HG02642 (cell line): ENCODE data around the gene BZW1.

Source experiments
- ATAC-seq: cut with Tn5 transposase; IDR thresholded peaks from one replicate; pipeline ENCODE4 v1.9.1; 2021; ENCODE audit warnings: mild to moderate bottlenecking; ENCODE audit not compliant: unreplicated experiment, poor library complexity

Gene BZW1

GRCh38 chr2:200828104-200828503, 16.4 kb downstream of the BZW1 start:
- ATAC-seq: no peak

- no peak for ATAC-seq
Observed at GRCh38 chr2:200828572-200829257, 17.0 kb downstream of the BZW1 start.

GRCh38 chr2:200829258-200829655, 17.5 kb downstream of the BZW1 start:
- ATAC-seq: no peak

DNA sequence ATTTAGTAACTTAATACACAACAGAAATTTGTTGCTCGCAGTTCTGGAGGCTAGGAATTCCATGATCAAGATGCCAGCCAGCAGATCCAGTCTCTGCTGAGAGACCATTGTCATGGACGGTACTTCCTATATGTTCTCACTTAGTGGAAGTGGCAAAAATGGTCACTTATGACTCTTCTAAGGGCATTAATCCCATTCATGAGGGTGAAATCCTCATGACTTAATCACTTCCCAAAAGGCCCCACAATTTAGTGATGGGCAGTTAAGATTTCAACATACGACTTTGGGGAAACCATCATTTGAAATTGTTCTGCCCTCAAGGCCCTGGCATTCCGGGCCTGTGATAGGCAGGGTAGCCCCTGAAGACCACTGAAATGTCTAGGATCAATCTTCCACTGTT, 23.0 kb downstream of the BZW1 start:
- no peak for ATAC-seq

DNA sequence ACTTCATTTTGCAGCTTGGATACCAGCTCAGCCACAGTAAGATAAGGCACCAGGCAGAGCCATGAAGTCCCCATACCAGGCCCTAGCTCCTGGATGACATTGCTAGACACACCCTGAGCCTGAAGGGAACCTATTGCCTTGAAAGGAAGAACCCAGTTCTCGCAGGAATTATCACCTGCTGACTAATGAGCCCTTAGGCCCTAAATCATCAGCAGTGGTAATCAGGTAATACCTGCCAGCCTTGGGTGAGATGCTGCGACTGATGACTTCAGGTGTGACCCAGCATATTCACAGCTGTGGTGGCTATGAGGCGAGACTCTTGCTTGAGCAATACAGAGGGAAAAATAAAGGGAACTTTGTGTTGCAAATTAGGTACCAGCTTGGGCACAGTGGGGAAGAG, 27.8 kb downstream of the BZW1 start:
- ATAC-seq: no peak

DNA sequence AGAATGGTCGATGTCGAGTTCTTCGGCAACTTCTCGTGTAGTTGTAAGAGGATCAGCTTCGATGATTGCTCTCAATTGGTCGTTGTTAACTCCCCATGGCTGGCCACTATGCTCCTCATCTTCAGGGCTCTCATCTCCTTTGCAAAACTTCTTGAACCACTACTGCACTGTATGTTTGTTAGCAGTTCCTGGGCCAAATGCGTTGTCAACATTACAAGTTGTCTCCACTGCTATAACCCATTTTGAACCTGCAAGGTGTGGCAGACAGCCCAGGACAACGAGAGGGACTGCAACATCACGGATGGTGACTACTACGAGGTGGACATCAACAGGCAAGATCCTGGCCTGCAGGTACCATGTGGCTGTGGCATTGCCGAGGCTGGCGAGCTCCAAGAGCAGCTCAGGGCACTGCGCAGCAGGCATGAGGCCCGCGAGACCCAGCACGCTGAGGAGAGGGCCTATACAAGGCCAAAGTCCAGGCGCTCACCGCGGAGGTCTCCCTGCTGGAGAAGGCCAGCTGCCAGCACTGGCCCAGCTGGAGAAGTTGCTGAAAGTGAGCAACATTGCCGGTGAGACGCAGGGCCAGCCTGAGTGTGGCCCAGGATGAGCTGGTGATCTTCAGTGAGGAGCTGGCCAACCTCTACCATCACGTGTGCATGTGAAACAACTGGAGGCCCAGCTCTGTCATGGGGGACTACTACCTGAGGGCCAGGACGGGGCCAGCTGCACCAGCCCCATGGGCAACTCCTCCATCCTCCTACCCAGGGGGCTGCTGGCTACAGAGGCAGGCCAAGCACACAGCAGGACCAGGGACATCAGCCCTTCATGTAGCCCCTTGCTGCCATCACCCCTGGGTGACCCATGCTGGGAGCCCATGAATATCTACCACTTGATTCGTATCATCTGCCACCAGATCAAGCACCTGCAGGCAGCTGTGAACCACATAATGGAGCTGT, 32.6 kb downstream of the BZW1 start:
- ATAC-seq: no peak

DNA sequence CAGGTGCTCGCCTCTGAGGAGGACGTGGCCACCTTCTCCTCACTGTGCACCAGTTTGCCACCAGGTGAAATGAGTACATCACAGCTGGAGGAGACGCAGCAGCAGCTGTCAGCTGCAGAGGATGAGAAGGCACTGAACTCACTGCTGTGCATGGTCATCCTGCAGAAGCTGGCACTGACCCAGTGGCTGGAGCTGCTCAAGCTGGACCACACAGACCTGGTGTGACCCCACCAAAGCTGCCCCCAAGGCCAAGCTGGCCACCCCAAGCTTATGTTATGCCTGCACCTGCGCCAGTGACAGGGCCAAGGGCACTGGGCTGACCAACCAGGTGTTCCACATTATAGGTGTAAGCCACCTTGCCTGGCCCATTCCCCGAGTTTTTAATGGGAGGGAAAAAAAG, 33.5 kb downstream of the BZW1 start:
- ATAC-seq: no peak

GRCh38 chr2:200845669-200846325, 34.1 kb downstream of the BZW1 start:
- no peak for ATAC-seq

DNA sequence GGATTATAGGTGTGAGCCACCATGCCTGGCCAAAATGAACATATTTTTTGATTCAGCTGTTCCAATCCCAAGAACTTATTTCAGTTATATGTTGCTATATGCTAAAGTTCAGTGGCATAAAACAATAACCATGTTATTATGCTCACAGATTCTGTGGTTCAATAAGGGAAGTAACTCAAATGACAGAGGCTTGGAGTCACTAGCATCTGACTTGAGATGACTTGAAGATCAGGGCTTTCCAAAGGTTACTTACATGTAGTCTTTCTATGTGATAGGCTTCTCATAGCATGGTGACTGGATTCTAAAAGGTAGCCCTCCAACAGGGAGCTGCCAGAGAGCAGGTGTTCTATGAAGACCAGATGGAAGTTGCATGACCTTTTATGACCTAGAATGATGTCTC, 35.6 kb downstream of the BZW1 start:
- ATAC-seq: no peak

- ATAC-seq: no peak
Observed at GRCh38 chr2:200847939-200848338, 36.2 kb downstream of the BZW1 start.

GRCh38 chr2:200850512-200851256, 39.0 kb downstream of the BZW1 start:
- ATAC-seq: no peak

DNA sequence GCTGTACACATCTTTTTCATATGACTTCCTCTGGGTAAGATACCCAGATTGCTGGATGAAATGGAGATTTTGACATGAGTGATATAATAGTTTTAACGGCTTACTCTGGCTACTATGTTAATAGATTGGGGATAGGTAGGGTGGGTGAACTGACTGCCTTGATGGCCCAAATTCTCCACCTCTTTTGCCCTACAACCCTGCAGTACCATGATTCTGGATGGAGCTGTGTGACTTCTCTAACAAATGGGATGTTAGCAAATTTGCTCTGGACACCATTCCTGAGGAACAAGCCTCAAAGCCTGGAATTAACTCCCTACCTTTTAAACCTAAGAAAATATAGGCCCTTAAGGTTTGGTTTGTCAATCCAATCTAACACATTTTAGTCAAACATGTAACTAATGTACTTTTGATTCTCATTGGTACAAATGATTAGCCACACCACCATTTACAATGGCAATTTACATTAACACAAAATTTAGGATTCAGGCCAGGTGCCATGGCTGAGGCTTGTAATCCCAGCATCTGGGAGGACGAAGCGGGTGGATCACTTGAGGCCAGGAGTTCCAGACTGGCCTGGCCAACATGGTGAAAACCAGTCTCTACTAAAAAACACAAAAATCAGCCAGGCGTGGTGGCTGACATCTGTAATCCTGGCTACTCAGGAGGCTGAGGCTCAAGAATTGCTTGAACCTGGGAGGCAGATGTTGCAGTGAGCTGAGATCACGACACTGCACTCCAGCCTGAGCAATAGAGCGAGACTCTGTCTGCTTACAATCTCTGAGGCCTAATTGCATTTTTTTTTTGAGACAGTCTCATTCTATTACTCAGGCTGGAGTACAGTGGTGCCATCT, 39.9 kb downstream of the BZW1 start:
- ATAC-seq: no peak

- ATAC-seq: no peak
Observed at GRCh38 chr2:200852605-200853004, 40.9 kb downstream of the BZW1 start.

GRCh38 chr2:200856806-200857205, 45.1 kb downstream of the BZW1 start:
- no peak for ATAC-seq

GRCh38 chr2:200860092-200860795, 48.5 kb downstream of the BZW1 start:
- ATAC-seq: no peak

GRCh38 chr2:200861617-200862155, 50.0 kb downstream of the BZW1 start:
- no peak for ATAC-seq

DNA sequence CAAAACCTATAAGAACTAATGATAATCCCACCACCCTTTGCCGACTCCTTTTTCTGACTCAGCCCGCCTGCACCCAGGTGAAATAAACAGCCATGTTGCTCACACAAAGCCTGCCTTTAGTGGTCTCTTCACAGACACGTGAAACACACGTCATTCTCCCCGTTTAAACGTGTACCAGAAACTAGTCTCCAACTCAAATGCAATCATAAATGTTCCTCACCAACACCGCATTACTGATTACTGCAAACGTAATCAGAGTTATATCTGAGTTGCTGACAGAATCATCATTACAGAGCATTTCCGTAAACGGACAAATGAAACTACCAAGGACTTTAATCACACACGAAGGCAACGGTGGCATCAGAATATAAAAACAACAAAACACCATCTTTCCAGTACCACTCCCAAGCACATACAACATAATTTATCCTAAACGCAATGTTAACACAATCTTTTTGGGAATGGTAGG, 50.9 kb downstream of the BZW1 start:
- no peak for ATAC-seq

DNA sequence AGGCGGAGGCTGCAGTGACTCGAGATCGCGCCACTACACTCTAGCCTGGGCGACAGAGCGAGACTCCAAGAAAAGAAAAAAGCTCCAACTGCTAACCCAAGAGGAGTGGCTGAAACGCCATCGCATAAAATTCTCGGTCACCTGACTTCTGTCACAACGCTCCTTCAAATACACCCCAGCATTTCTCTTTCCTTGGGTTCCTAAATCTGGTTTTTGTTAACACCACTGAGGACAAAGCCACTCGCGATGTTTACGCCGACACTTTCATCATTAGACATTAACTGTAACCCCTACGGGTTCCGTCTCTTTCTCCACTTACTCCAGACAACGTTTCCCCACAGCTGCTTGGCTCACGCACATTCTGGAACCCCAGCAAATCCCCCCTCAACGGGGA, 52.1 kb downstream of the BZW1 start:
- peak; percentile 11 for ATAC-seq
